Measurements from ENCODE around the gene TMEM91.

- TF ChIP-seq CTCF (conservative IDR thresholded peaks at IDR 0.05; ENCODE audit: low read length) (no peak), EZH2phosphoT487 (IDR thresholded peaks at IDR 0.05; ENCODE audit: borderline replicate concordance, low read depth, low read length) (no peak)
Observed at GRCh38 chr19:41424335-41425173, 48.2 kb downstream of the TMEM91 start.
